NCI-H2171 treated with DMSO at 0.1 percent for 48 hours (cell line): ENCODE measurements around the gene DAPK2.
"Not testable (repeated sequence)": the region's sequence is repeated elsewhere in the genome, so short reads cannot be mapped to it uniquely, and the experiment has no call there.

Experiments used
- DNase-seq: peaks from one replicate; lab custom pipeline; 2025; lab: John Stamatoyannopoulos, UW

The DAPK2 gene

DNA sequence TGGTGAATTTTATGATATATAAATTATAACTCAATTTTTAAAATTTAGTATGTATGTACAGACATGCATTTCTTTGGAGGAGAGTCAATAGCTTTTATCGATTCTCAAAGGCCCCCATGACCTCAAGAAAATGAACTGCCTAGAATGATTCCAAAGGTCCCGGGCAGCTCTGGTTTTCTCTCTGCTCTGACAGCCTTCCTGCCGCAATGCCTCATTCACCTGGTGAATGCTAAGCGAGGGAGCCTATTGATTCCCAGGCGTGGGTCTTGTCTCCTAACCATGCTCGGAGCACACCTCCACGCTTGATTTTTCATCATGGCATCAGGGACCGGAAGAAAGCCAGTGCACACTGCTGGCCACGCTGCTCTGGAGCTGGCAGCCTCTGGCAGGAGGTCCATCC lies 132.9 kb downstream of the DAPK2 start:
- no peak for DNase-seq

- no peak for DNase-seq
Measured at GRCh38 chr15:63912061-63912615, 134.1 kb downstream of the DAPK2 start.

DNA sequence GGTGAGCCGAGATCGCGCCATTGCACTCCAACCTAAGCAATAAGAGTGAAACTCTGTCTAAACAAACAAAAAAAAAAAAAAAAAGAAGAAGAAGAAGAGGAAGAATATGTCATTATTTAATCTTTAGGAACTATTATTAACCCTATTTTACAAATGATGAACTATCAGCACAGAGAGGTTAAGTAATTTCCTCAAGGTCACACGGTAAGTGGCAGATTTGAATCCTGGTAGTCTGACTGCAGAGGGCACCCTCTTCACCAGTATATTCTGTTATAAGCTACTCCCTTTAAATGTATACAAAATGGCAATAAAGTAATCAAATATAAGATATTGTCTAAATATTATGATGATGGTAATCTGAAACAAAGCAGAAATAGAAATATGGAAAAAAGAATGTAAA lies 135.1 kb downstream of the DAPK2 start:
- DNase-seq: no peak

GRCh38 chr15:63909819-63910437 lies 136.4 kb downstream of the DAPK2 start:
- DNase-seq: peak; percentile 37

- DNase-seq: no peak
Measured at GRCh38 chr15:63908991-63909390, 137.3 kb downstream of the DAPK2 start.

DNA sequence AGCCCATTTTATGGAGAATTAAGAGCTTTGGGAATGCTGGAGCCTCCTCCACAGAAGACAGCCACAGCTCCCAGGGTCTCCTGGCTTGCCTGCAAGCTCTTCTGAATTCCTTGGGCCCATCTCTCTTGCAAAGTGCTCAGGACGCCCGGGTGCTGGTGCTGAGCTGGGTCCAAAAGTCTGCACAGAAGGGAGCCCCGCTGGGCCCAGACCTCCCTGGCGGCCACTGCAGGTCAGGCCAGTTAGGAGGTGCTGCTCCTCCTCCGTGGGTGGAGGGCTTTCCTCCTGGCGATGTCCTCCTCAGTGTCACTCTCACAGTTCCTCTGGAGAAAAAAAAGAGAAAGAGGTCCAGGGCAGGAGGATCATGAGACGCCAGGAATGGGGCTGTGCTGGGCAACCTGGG lies 138.0 kb downstream of the DAPK2 start:
- no peak for DNase-seq

DNA sequence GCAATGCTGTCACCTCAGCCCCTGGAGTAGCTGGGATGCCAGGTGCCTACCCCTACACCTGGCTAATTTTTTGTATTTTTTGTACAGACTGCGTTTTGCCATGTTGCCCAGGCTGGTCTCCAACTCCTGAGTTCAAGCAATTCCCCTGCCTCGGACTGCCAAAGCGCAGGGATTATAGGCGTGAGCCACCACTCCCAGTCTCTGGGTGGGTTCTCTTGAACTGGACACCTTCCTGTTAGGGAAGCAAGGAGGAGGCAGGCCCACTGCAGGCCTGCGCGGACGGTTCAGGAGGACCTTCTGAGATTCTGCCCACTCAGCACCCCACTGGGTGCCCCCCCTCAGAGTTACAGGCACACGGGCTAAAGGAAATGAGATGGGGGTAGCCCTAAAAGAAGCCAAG lies 138.8 kb downstream of the DAPK2 start:
- no peak for DNase-seq

GRCh38 chr15:63906266-63906584 lies 140.1 kb downstream of the DAPK2 start:
- no peak for DNase-seq

GRCh38 chr15:63905558-63906265 lies 140.6 kb downstream of the DAPK2 start:
- no peak for DNase-seq

- no peak for DNase-seq
Measured at GRCh38 chr15:63905131-63905530, 141.2 kb downstream of the DAPK2 start.

GRCh38 chr15:63904042-63904441 lies 142.2 kb downstream of the DAPK2 start:
- no peak for DNase-seq

DNA sequence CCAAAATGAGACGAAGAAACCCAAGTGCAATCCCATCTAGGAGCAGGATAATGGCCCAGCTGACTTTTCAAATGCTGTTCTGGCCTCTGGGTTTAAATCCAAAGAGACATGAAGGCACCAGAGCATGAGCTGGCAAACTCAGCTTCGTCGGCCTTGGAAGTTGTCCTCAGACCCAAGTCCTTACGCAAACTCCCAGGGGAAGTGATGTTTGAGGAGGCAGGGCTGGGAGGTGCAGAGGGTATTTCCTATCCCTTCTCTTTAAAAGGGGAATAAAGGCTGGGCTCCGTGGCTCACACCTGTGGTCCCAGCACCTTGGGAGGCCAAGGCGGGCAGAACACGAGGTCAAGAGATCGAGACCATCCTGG lies 143.6 kb downstream of the DAPK2 start:
- no peak for DNase-seq

DNA sequence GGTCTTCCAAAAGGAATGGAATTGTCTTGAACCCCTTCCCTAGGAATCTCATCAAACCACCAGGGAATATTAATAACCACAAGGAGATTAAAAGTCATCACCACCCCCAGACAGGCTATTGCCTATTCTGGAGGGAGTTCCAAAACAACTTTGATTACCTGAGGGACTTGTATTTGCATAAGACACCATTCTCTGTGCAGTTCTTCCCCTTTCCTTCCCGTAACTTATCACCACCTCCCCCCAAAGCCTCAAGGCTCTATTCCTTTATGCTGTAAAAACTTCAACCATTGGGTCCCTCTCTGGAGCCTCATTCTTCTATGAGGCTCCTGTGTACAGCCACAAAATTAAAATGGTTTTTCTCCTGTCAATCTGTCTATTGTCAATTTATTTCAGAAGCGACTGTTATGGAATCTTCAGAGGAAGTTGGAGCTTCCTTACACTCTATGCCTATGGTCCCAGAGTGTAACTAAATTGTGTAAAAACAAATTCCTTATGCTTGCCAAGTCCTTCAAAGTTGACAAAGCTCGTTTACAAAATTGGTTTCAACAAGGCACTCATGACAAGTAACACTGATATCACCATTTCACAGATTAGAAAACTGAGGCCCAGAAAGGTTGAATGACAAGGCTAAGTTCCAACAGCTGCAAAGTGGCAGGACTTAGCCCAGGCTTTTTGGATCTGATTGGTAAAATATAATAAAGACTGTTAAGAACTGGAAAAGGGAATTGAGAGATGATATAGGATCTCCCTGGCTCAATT lies 144.2 kb downstream of the DAPK2 start:
- no peak for DNase-seq

- DNase-seq: no peak
Measured at GRCh38 chr15:63900306-63900705, 146.0 kb downstream of the DAPK2 start.

DNA sequence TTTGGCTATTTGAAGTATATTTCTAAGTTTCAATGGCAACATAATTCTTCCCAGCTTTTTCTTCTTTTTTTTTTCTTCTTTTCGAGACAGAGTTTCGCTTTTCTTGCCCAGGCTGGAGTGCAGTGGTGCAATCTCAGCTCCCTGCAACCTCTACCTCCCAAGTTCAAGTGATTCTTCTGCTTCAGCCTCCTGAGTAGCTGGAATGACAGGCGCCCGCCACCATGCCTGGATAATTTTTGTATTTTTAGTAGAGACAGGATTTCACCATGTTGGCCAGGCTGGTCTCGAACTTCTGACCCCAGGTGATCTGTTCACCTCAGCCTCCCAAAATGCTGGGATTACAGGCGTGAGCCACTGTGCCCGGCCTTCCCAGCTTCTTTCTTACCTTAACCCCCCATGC lies 146.7 kb downstream of the DAPK2 start:
- DNase-seq: not testable (repeated sequence)

GRCh38 chr15:63899193-63899592 lies 147.1 kb downstream of the DAPK2 start:
- DNase-seq: no peak

DNA sequence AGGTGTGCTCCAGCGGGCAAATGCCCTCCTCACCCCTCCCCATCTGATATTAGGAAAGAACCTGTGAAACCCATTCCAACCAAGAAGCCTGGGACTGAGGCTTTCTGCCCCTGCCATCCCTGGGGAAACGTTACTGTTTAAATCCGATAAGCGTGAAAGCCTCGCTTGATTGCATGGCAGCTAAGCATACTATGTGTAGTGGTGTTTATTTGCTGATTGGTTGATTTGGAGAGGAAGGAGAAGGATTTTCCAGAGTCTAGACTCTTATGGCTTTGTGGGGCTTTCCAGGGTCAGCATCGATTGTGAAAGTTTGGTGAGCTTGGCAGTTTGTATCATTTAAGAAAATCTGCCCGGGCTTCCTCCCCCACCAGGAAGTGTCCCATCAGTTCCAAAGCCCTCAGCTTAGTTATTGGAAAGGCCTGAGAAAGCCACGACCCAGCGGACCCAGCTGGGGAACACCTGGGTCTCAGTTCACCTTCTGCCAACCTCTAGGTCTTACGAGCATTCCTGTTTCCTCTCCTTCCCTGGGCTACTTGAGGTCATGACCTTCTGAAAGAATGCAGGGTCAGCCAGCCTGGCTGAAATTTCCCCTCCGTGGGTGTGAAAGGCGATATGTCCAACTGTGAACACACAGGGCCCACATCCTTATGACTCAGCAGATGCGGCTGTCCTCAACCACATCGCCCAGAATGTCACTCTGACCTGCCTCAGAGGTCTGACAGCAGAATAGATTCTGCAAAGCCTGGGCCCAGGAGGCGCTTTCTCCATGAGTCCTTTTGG lies 149.8 kb downstream of the DAPK2 start:
- DNase-seq: peak; percentile 18

DNA sequence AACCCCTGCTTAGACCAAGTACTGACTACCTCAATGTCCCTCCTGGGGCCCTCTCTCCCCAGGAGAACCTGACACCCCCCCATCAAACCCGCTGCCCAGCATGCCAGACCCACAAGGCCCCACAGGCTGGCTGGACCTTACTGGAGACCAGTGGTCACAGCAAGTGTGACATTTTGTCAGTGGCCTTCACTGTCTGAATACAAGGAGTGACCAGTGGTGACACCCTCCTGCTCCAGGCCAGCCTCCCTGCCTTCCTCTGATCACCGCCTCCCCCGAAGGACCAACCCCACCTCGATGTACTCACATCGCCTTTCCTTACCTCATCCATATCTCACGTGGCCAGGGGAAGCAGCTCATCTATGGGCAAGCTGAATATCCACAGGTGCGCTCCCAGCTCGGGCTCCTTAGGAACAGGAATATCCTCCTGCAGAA lies 150.5 kb downstream of the DAPK2 start:
- no peak for DNase-seq

DNA sequence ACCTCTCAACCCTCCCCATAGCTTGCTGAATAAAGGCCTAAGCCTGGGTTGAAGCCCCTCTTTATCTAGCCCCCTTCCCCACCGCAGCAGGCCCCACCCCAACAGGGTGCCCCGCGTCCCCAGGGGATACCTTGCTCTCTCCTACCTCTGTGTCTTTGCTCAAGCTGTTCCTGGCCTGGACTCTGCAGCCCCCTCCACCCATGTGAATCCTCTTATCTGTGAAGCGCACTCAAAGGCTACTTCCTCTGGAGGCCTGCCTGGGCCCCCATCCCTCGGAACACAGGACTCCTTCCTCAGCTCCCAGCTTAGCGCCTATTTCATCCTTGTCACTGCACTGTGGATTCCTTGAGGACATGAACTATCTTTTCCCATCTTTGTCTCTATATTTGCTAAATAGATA lies 151.1 kb downstream of the DAPK2 start:
- no peak for DNase-seq

DNA sequence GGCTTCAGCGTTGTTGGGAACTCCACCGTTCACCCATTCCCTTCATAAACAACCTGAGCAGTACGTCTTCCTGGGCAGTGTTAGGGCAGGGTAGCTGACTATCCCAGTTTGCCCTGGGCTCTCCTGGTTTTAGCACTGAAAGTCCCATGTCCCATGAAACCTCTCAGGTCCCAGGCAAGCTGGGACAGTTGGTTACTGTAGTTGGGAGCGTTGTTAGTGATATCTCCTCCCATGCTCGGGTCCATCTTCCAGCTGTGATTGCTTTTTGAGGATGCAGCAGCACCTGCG lies 151.7 kb downstream of the DAPK2 start:
- DNase-seq: no peak

DNA sequence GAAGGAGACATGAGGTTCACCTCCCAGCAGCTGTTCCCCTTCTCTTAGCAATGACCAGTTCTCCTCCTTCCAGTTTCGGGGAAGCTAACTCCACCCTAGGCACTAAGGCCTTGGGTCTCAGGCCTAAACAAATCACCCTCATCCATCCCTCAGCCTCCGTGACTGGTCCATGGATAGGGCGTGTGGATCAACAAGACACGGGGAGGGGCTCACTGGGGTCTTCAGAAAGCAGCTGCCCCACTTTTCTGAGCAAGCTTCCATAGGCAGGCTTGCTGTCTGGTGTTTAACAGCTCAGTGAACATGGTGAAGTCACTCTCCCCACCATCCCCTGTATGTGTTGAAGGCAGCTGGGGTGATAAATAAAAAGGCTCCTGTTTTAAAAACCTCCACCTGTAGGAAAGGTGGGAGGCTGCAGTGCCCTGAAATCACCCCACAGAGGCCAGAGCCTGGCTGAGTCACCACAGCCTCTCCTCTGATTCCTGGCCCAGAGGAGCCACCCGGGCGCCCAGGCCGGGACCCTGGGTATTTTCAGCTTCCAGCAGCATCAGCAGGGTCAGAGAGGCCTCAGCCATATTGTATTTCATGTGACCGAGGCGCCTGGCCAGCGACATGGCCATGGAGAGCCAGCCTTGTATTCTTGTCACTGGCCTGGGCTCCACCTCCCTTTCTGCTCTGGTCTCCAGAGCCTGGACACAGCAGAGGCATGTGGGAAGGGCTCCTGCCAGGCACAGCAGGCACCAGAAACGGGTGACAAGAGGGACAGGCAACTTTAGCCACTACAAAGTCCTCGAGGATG lies 152.2 kb downstream of the DAPK2 start:
- no peak for DNase-seq
